ENCODE results near the gene BCAS3. TPM values are rescaled to one million over a fixed set of nuclear protein-coding genes. Genes with fewer than 3 reads are reported as not detected.

The BCAS3 gene
- total RNA-seq, 1 experiment from 2014 or later: 26.3 TPM

DNA sequence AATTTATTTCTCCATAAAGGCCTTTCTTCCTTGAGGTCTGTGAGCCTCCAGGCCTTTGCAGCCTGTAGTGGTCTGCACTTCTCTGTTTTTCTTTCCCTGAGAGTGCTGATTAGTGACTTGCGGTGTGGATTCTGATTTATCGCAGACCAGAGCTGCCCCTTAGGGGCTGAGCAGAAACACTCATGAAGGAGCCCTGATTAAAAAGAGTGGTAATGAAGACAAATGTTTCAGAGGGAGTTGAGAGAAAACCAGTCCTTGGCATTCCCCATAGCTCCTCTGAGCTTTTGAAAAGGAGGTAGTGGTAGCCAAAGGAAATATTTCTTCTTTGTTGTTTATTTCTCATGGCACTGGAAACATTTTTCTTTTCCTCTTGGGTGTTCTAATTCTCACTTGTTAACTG is 453.9 kb downstream of the BCAS3 start:
- Histone ChIP-seq H3K36me3 (ENCODE audit: control insufficient read depth in 1 of 2, insufficient read depth in 2 of 2, low read length in 2 of 2) (no peaks in the 10 kb centered on the region), H2AFZ (ENCODE audit: low read depth, low read length, poor library complexity, severe bottlenecking) (no peak overlapping the region), H3K9me3 (ENCODE audit: control insufficient read depth in 1 of 2, insufficient read depth in 1 of 2, low read depth in 1 of 2, low read length in 2 of 2) (no peaks in the 10 kb centered on the region), H3K4me3 (replicated peaks in 1 of 2; ENCODE audit: low read depth in 1 of 2, low read length in 2 of 2) (no peak overlapping the region), H3K4me2 (ENCODE audit: low read length) (no peak overlapping the region), H3K9ac (ENCODE audit: low read length) (no peak overlapping the region), H3K9me2 (ENCODE audit: insufficient read depth) (no peaks in the 10 kb centered on the region), H3K79me2 (ENCODE audit: insufficient read depth, low read length) (no peaks in the 10 kb centered on the region), H3K27me3 (ENCODE audit: insufficient read depth, low read length) (no peaks in the 10 kb centered on the region), H3K27ac (ENCODE audit: low read depth, low read length) (no peak overlapping the region), H4K20me1 (ENCODE audit: insufficient read depth) (no peaks in the 10 kb centered on the region), H3K4me1 (ENCODE audit: control insufficient read depth in 1 of 2, insufficient read depth in 2 of 2, low read length in 2 of 2) (no peaks in the 10 kb centered on the region; a peak in 1 of 4 replicates)
- RAD21 ChIA-PET (ENCODE audit: low non-redundant PET in 1 of 2, low total read pairs in 2 of 2, uncharacterized antibody in 2 of 2, unreplicated experiment in 2 of 2): no interaction called here
- no peak for TF ChIP-seq TCF7L2 (IDR thresholded peaks at IDR 0.05; ENCODE audit: borderline replicate concordance, extremely low read depth, insufficient read depth, insufficient read length)
- no peak for TF ChIP-seq ZNF274 (IDR thresholded peaks at IDR 0.05; ENCODE audit: low read depth, low read length)
- no peak for TF ChIP-seq RAD21 (IDR thresholded peaks at IDR 0.05; ENCODE audit: low read depth)
- TF ChIP-seq EGR1 (IDR thresholded peaks at IDR 0.05; ENCODE audit: low read depth): no peak
- TF ChIP-seq YY1 (IDR thresholded peaks at IDR 0.05; ENCODE audit: extremely low read depth, insufficient replicate concordance, low read depth, low read length): no peak
- TF ChIP-seq EZH2phosphoT487 (IDR thresholded peaks at IDR 0.05; ENCODE audit: borderline replicate concordance): no peak
- no peak for TF ChIP-seq CEBPB (IDR thresholded peaks at IDR 0.05; ENCODE audit: low read depth)
- no peak for TF ChIP-seq JUND (IDR thresholded peaks at IDR 0.05)
- TF ChIP-seq SRF (IDR thresholded peaks at IDR 0.05; ENCODE audit: low read depth): no peak
- no peak for TF ChIP-seq POLR2A (IDR thresholded peaks at IDR 0.05; ENCODE audit: borderline replicate concordance, extremely low read depth, insufficient read depth, insufficient read length)
- CTCF ChIA-PET: no interaction called here
- POLR2A ChIA-PET: no interaction called here
- DNase-seq (ENCODE audit: low read depth, low spot score): no peak
- no peak for ATAC-seq
- intact Hi-C loops (cut with micrococcal nuclease): no loop called here
- BruUV-seq (replicated peaks): no TSS peak

DNA sequence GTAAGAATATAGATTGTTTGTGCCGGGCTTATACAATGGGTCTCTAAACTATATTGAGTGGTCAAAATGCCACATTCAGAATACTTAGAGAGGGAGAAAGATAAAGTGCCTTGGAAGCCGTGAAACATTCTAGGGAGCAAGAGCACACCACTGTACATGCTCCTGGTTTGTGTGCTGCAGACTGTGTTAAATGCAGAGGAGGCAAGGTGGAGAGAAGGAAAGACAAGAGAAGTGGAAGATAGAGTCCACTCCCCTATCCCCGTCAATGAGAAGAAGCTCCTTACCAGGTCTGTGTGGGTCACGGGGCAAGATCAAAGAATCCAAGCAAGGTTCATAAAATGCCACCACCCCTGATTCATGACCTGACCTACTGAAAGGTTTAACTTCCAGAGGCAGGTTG is 454.9 kb downstream of the BCAS3 start:
- ATAC-seq (no peak), DNase-seq (ENCODE audit: low read depth, low spot score) (no peak)
- Histone ChIP-seq H2AFZ (ENCODE audit: low read depth, low read length, poor library complexity, severe bottlenecking) (no peak overlapping the region), H4K20me1 (ENCODE audit: insufficient read depth) (no peaks in the 10 kb centered on the region), H3K4me1 (ENCODE audit: control insufficient read depth in 1 of 2, insufficient read depth in 2 of 2, low read length in 2 of 2) (no peaks in the 10 kb centered on the region; a peak in 1 of 4 replicates), H3K79me2 (ENCODE audit: insufficient read depth, low read length) (no peaks in the 10 kb centered on the region), H3K27me3 (ENCODE audit: insufficient read depth, low read length) (no peaks in the 10 kb centered on the region), H3K27ac (ENCODE audit: low read depth, low read length) (no peak overlapping the region), H3K9me3 (ENCODE audit: control insufficient read depth in 1 of 2, insufficient read depth in 1 of 2, low read depth in 1 of 2, low read length in 2 of 2) (no peaks in the 10 kb centered on the region), H3K4me3 (replicated peaks in 1 of 2; ENCODE audit: low read depth in 1 of 2, low read length in 2 of 2) (no peak overlapping the region), H3K4me2 (ENCODE audit: low read length) (no peak overlapping the region), H3K9me2 (ENCODE audit: insufficient read depth) (no peaks in the 10 kb centered on the region), H3K36me3 (ENCODE audit: control insufficient read depth in 1 of 2, insufficient read depth in 2 of 2, low read length in 2 of 2) (no peaks in the 10 kb centered on the region), H3K9ac (ENCODE audit: low read length) (no peak overlapping the region)
- no TSS peak for BruUV-seq (replicated peaks)
- ChIA-PET RAD21 (ENCODE audit: low non-redundant PET in 1 of 2, low total read pairs in 2 of 2, uncharacterized antibody in 2 of 2, unreplicated experiment in 2 of 2) (no interaction called here), CTCF (no interaction called here), POLR2A (no interaction called here)
- TF ChIP-seq POLR2A (IDR thresholded peaks at IDR 0.05; ENCODE audit: borderline replicate concordance, extremely low read depth, insufficient read depth, insufficient read length) (no peak), EZH2phosphoT487 (IDR thresholded peaks at IDR 0.05; ENCODE audit: borderline replicate concordance) (no peak), CBX3 (IDR thresholded peaks at IDR 0.05; ENCODE audit: low read depth) (no peak), EGR1 (IDR thresholded peaks at IDR 0.05; ENCODE audit: low read depth) (no peak), YY1 (IDR thresholded peaks at IDR 0.05; ENCODE audit: extremely low read depth, insufficient replicate concordance, low read depth, low read length) (no peak), FOSL1 (IDR thresholded peaks at IDR 0.05; ENCODE audit: low read depth) (no peak), TCF7L2 (IDR thresholded peaks at IDR 0.05; ENCODE audit: borderline replicate concordance, extremely low read depth, insufficient read depth, insufficient read length) (no peak), SRF (IDR thresholded peaks at IDR 0.05; ENCODE audit: low read depth) (no peak), RAD21 (IDR thresholded peaks at IDR 0.05; ENCODE audit: low read depth) (no peak), ZNF274 (IDR thresholded peaks at IDR 0.05; ENCODE audit: low read depth, low read length) (no peak)
- TF ChIP-seq, protein P1, sequence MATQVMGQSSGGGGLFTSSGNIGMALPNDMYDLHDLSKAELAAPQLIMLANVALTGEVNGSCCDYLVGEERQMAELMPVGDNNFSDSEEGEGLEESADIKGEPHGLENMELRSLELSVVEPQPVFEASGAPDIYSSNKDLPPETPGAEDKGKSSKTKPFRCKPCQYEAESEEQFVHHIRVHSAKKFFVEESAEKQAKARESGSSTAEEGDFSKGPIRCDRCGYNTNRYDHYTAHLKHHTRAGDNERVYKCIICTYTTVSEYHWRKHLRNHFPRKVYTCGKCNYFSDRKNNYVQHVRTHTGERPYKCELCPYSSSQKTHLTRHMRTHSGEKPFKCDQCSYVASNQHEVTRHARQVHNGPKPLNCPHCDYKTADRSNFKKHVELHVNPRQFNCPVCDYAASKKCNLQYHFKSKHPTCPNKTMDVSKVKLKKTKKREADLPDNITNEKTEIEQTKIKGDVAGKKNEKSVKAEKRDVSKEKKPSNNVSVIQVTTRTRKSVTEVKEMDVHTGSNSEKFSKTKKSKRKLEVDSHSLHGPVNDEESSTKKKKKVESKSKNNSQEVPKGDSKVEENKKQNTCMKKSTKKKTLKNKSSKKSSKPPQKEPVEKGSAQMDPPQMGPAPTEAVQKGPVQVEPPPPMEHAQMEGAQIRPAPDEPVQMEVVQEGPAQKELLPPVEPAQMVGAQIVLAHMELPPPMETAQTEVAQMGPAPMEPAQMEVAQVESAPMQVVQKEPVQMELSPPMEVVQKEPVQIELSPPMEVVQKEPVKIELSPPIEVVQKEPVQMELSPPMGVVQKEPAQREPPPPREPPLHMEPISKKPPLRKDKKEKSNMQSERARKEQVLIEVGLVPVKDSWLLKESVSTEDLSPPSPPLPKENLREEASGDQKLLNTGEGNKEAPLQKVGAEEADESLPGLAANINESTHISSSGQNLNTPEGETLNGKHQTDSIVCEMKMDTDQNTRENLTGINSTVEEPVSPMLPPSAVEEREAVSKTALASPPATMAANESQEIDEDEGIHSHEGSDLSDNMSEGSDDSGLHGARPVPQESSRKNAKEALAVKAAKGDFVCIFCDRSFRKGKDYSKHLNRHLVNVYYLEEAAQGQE (IDR thresholded peaks at IDR 0.05; ENCODE audit: low read depth): no peak
- TF ChIP-seq, protein P2, sequence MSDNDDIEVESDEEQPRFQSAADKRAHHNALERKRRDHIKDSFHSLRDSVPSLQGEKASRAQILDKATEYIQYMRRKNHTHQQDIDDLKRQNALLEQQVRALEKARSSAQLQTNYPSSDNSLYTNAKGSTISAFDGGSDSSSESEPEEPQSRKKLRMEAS (IDR thresholded peaks at IDR 0.05): no peak
- intact Hi-C loops (cut with micrococcal nuclease): no loop called here

All from HCT116 (cell line).